KBM-7 (cell line): ENCODE measurements around the gene PDLIM5.
"Not testable (repeated sequence)": the region's sequence is repeated elsewhere in the genome, so short reads cannot be mapped to it uniquely, and the experiment has no call there.

Source experiments
- DNase-seq: peaks from one replicate; pipeline ENCODE4 v3.0.0-alpha.2; 2015
- in situ Hi-C: fragments of 300-500 bp; cut with MboI; formaldehyde crosslinking; loops from 2 replicates; pipeline ENCODE4 v1.14.3; 2020; ENCODE audit warnings: low sequenced_read_pairs, low pct_unique_long_range_greater_than_20kb, mixed read lengths

PDLIM5 gene

DNA sequence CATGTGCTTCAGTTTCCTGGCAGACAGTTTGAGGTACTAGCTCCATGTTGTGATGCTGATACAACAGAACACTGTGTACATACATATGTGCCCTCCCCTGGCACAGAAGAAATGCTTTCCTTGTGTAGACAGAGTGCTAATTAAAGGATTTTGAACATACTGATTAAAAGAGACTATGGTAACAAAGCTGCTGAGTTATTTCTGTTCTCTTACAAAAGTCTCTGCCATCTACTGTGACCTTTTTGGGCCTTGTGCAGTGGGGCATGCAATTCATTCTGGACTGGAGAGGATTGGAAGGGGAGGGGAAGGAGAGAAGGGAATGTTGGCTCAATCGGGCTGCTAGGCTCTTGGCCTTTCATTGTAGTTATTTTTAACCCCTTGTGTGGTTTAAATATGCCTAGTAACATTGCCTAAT is 6.0 kb downstream of the PDLIM5 start:
- in situ Hi-C loops: no loop called here
- DNase-seq: no peak

DNA sequence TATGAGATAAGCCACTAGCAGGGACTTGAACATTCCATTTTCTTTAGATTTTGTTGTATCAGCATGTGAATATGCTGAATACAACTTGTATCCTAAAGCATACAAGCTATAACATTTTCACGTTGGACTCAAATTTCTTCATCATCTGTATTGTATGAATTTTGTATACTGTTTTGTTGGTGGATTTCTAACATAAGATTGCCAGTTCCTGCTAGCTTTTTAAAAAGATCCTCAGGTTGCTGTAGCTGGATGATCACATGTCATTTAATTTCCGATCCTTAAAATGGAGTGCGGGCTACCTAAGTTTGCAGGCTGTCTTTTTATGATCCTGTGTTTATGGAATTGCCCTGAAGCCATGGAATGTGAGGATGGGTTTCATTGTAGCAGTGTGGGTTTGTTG is 6.9 kb downstream of the PDLIM5 start:
- DNase-seq: no peak
- in situ Hi-C loops: no loop called here

DNA sequence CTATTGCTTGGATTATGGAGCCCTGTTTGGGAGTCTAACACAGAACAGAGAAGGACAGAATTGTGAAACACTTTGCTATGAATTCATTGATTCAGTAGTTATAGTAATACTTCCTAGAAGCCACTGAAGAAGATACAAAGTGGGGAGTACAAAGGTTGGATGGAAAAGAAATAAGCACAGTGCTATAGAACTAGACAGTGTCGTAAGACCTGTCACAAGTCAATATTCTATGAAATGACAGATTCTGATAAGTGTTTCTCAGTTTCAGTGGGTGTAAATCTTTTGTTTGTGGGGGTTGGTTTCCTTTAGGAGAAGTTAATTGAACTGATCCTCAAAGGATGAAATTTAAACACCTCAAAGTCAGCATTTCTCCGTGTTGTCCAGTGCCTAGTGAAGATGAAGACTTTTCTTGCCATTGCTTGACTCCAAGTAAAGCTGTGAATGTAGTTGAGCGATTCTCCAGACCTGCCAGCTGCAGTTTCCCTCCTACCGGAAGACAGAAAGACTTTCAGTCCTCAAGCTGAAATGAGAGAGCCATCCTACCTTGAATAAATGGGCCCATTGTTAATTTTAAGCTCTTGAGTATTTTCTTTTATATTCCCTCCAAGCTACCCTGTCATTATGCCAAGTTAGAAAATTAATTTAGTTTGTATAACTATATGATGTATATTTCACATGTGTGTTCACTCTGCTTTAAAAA is 7.9 kb downstream of the PDLIM5 start:
- in situ Hi-C loops: no loop called here
- no peak for DNase-seq

DNA sequence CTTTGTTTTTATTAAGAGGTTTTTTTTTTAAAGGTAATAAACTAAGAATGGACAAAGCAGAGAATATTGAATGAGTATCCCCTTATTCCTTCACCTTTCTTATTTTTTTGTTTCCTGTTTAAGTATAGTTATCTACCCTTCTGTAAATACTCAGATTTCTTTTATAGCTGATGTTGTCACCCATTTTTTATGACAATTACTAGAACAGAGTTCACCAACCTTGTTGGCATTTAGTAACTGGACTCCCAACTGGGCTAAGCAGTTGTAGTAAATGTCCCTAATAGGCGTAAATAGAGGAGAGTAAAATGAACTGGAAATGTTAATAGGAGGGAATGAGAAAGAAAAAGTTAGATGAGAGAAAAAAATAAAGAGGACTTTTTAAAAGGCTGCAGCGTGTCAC is 9.8 kb downstream of the PDLIM5 start:
- in situ Hi-C loops: no loop called here
- DNase-seq: no peak

DNA sequence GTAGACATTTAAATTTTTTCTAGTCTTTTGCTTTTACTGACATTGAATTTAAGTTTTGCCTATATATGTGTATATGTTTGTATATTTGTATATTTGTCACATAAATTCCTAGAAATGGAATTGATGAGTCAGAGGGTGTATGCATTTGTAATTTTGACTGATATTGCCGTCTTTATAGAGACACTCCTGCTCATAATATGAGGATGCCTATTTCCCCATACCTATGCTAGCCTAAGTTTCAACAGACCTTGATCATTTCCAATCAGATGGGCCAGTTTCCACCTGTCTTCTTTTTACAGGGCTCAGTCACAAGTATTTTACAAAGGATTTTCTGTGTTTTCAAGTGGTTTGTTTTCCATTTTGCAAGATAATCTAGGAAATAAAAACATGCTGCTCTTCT is 10.8 kb downstream of the PDLIM5 start:
- in situ Hi-C loops: no loop called here
- no peak for DNase-seq

DNA sequence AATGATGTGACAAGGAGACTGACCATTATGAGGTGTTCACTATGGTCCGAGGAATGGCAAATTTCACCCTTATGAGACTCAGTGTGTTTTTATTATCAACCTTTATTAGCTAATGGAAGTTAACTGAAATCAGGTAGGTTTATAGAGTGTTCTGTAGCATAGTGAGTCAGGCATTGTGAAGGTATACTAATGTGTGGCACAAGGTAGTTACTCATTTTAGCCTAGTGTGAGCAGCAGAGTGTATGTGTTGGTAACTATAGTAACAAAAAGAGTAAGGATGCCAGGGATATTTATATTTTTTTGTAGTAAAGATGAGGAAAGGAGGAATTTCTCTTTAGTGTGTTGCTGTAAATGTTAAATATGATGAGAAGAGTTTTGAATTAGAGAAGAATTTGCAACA is 12.0 kb downstream of the PDLIM5 start:
- in situ Hi-C loops: no loop called here
- DNase-seq: no peak

DNA sequence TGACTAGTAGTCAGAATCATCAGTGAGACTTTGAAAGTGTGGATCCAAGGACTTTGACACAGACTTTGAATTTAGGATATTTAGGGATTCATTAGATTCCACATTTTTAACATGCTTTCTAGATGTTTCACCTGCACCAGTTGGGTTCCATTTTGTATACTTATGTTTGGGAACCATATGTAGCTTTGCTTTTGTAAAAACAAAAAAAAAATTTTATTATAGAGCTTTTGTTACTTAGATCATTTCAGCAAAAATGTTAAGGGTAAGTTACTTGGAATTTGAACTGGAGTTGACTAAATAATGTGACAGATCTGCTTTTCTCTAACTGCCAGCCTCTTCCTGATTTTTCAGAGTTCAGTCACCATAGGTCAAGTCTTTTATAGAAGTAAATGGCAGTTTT is 14.6 kb downstream of the PDLIM5 start:
- DNase-seq: no peak

DNA sequence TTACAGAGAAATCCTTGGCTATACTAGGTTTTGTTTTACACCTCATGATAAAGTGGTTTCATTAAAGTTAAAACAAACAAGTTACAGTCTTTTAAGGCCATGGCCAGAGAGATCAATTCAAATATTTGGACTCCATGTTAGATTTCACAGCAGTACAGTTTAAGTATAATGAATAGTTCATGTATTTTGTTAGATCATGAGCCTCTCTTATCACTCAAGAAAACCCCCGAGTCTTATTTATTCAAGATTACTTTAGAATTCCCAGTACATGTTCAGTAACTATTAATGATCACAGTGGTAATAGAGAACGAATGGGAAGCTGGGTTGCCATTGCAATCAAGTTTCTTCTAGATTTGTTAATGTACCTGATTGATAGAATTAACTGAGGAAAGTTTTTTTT is 15.2 kb downstream of the PDLIM5 start:
- no peak for DNase-seq
- in situ Hi-C loops: no loop called here

More for the DNA sequence above, 14.6 kb downstream of the PDLIM5 start:
- in situ Hi-C loops: no loop called here

DNA sequence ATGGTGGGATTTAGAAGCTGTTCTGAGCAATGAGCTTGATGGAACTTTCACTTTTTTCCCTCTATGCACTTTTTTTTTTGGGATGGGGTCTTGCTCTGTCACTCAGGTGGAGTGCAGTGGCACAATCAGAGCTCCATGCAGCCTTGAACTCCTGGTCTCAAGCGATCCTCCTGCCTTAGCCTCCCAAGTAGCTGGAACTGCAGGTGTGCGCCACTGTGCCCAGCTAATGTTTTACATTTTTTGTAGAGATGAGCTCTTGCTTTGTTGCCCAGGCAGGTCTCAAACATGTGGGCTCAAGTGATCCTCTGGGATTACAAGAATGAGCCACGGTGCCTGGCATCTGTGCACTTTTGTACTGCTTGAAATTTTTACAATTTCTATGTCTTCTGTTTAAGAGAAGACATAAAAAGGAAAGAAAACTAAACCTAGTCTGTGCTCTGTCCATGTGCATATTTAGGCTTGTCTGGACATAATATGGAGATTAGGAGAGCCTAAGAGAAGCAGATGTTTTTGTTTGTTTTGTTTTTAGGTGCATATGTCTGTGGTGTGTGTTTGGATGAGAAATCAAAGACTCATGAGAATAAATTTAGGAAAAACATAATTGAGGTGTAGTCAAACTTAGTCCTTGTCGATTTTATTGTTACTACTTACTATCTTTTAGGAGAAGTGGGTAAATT is 16.5 kb downstream of the PDLIM5 start:
- in situ Hi-C loops: no loop called here
- DNase-seq: no peak

DNA sequence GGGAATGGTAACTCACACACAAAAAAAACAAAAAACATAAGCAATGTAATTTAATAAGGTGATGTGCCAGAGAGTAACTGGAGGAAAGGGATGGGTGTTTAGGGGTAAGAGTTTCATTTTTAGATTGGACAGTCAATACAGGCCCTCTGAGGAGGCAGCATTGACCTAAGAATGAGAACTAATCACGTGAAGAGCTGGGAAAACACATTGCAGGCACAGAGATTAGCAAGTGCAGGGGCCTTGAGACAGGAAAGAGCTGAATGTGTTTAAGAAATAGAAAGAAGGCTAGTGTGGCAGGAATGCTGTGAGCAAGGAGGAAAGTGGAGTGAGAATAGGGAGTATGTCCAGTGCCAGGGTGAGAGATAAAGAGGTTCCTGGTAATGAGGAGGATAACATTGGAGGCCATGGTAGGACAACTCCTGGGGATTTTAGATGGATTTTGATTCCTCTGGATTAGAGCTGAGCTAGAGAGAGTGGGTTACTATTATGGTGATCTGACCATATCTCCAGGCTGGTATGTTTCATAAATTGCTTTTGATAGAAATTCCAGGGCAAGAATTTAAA is 17.6 kb downstream of the PDLIM5 start:
- no peak for DNase-seq
- in situ Hi-C loops: no loop called here

DNA sequence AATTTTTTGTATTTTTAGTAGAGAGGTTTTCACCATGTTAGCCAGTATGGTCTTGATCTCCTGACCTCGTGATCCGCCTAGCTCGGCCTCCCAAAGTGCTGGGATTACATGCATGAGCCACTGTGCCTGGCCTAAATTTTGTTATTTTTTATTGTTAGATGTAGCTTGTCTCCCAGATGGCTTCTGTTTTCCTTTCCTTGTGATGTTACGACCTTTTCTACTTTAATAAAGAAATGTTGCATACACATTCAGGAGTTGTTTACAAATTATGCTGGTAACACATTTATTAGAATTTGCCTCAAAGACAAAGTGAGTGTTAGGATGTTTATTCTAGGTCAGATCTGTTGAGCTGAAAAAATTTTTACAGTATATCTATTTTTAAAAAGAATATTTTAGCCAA is 18.4 kb downstream of the PDLIM5 start:
- in situ Hi-C loops: no loop called here
- DNase-seq: no peak

DNA sequence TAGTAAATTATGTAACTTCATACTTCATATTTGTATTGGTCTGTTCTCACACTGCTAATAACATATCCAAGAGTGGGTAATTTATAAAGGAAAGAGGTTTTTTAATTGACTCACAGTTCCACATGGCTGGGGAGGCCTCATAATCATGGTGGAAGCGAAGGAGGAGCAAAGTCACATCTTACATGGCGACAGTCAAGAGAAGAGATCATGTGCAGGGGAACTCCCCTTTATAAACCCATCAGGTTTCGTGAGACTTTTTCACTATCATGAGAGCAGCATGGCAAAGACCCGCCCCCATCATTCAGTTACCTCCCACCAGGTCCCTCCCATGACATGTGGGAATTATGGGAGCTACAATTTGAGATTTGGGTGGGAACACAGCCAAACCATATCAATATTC is 19.0 kb downstream of the PDLIM5 start:
- in situ Hi-C loops, DNase-seq: not testable (repeated sequence)

DNA sequence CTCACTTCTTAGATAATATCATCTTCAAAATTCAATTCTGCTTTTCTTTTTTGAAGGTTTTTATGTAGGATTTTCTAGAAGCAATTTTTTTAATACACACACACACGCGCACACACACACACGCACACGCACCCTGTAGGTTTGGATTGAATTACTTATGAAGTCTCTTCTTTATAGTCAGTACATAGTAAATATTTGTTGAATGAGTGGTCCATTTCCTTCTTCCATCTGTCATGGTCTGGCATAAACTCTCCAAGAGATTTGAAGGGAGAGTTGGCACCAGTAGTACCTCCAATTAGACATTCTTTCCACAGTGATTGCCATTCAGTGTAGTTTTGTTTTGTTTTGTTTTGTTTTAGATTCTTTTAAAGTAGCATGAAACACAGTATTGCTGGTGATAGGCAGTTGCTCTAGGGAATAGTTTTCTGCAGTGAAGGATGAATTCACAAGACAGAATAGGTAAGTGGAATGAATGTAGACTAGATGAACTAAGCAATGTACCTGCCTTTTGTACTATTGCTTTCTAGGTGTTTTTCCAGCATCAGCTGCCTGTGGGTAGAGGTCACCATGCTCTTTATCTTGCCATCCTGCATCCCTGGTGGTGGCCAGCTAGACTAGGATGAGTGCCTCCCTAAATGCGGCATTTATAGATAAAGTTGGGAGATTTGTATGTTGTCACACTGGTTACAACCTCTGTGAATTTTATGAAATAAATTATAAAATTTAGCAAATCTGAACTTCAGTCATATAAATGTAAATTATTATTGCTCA is 20.5 kb downstream of the PDLIM5 start:
- no peak for DNase-seq
- in situ Hi-C loops: no loop called here

DNA sequence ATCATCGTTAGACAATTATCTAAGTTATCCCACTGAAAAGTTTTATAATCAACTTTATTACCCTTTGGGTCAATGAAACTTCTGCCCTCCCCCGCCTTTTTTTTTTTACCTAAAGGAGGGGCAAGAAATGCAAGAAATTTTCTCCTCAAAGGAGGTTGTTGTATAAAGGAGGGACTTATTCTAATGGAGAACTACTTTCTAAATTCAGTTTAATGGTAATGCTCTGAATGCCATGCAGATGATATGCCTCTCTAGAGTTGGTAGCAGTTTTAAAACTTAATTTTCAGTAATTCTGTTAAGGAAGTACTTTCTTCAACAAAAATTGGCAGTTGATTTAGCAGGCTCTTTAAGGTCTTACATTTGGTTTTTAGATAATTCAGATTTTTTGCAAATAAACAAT is 23.3 kb downstream of the PDLIM5 start:
- no peak for DNase-seq
- in situ Hi-C loops: no loop called here

DNA sequence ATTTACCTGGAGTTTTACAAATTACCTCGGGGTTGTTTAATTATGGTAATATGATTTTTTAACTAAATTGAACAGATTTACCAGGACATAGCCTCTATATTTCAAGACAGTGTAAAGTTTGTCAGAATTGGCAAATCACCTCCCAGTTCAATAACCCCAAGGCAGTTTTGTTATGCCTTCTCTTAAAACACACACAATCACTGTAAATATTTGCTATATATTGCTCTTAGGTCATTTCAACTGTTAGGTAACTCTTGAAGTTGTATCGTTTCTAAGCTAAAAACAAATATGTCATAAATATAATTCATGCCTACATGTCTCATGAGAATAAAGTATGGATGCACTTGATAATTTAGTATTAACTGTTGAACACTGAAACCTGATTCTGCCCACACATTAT is 24.1 kb downstream of the PDLIM5 start:
- no peak for DNase-seq
- in situ Hi-C loops: no loop called here

DNA sequence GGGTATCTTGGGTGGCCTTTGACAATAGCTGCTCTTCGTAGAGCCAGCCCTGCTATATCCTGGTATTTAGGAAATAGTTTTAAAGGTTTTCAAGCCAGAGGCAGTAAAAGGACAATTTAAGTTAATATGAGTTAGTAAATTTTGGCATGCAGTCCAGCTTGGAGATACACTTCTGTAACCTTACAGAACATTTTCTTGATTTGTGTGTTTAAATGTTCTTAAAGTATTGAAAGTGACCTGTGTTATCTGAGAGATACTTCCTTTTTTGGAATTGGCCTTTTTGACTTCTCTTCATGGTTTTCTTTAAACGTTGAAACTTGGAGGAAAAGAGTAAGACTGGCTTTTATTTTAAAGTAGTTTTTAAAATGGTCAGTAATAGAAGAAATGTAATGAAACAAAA is 25.5 kb downstream of the PDLIM5 start:
- no peak for DNase-seq
- in situ Hi-C loops: no loop called here

DNA sequence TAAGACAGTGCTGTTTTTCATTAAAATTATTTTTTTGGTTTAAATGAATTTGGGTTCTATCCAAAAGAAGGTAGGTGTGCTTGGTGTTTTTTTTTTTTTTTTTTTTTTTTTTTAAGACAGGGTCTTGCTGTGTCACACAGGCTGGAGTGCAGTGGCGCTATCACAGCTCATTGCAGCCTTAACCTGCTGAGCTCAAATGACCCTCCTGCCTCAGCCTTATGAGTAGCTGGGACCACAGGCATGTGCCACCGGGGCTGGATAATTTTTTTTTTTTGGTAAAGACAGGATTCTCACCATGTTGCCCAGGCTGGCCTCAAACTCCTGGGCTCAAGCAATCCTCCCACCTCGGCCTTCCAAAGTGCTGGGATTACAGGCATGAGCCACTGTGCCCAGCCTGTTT is 27.1 kb downstream of the PDLIM5 start:
- in situ Hi-C loops, DNase-seq: not testable (repeated sequence)

DNA sequence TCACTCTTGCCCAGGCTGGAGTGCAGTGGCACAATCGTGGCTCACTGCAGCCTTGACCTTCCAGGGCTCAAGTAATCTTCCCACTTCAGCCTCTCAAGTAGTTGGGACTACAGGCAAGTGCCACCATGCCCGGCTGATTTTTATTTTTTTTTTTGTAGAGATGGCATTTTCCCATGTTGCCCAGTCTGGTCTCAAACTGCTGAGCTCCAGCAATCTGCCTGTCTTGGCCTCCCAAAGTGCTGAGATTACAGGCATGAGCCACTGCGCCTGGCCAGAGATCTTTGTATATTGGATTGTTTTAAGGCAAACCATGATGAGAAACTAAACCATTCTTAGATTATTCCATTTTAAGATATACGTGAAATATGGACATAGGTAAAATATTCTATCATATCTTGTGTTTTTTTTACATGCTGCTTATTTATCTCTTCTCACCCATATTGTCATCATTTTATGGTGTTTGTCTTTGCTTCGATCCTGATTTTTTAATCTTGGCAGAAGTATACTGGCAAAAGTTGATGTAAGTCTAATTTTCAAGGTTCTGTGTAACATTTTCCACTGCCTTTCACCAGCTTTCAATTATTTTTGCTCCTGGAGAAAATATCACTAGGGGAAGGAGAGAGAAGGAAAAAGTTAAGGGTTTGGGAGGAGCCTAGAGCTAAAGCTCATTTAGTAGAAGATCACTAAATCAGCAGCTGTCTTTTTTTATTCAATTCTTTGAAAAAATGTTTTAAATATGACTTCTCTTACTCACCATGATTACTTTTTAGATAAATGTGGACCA is 27.8 kb downstream of the PDLIM5 start:
- no peak for DNase-seq
- in situ Hi-C loops: no loop called here

DNA sequence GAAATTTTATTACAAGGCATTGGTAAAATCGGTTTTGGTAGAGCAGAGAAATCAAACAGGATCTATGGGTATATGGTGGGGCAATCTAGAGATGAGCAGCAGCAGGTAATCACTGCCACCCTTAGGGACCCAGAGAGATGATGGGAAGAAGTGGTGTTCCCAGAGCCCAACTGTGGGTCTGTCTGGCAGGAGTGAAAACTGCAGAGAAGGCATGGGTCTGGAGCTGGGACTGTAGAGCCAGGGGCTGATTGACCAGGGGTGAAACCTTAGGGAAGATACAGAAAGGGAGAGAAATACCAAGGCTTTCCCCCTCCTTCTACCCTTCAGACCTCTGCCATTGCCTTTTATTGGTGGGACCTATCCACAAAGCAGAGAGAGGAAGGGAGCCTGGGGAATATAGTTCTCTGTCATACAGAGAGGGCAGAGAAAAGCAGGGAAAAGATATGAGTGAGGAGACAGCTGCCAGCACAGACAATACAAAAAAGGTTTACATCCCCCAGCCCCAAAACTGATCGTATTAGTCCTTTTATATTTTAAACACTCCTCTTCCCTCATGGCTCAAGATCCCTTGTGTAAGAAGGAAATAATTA is 28.7 kb downstream of the PDLIM5 start:
- no peak for DNase-seq
- in situ Hi-C loops: no loop called here
